Articular chondrocyte of knee joint (primary cell): ENCODE data around the gene GUCY2C. TPM values are rescaled to one million over a fixed set of nuclear protein-coding genes. Genes with fewer than 3 reads are reported as not detected.

ENCODE experiments used
- total RNA-seq: library from RNA; depleted of rRNA; stranded (reverse); fragments of >200 nt; gene quantifications from 2 replicates; pipeline ENCODE4 v1.2.3, GENCODE V29; 2012

GUCY2C gene
- total RNA-seq = 0.11 TPM in 1 of 2 replicates, not detected in the other

GRCh38 chr12:14696265-14696741, at the start of gene GUCY2C:
TSS of gene GUCY2C (minus strand) at chr12:14696599. CDS start at chr12:14696448, 151 bp downstream.

GRCh38 chr12:14567351-14568162, 128.8 kb downstream of the GUCY2C start, which contains the start of gene PLBD1:
TSS of gene PLBD1 (minus strand) at chr12:14567883. CDS start at chr12:14567696, 187 bp downstream.

Other genes with a start within 250 kb of the GUCY2C start
- 14.6 and 18.7 TPM in 2 replicates for gene PLBD1, start 128.7 kb downstream of the GUCY2C start, total RNA-seq
- gene WBP11, start 106.9 kb upstream of the GUCY2C start, total RNA-seq = 16.3 and 18.7 TPM in 2 replicates
- gene C12orf60, start 107.1 kb upstream of the GUCY2C start, total RNA-seq = 1.6 and 1.9 TPM in 2 replicates
- gene SMCO3, start 117.6 kb upstream of the GUCY2C start, total RNA-seq = 0.11 and 0.13 TPM in 2 replicates
- 0.11 TPM in 1 of 2 replicates, not detected in the other for gene ART4, start 146.9 kb upstream of the GUCY2C start, total RNA-seq
- gene MGP, start 189.3 kb upstream of the GUCY2C start, total RNA-seq = 63.6 and 73.9 TPM in 2 replicates
- not detected in 2 replicates for gene ERP27, start 241.9 kb upstream of the GUCY2C start, total RNA-seq